Right ventricle myocardium superior (tissue), 1 donor: ENCODE data around the gene MAP3K2. TPM values are rescaled to one million over a fixed set of nuclear protein-coding genes. Genes with fewer than 3 reads are reported as not detected.

Experiments used
- ATAC-seq: fragments of 200-7000 bp; cut with Tn5 transposase; one replicate; pipeline ENCODE4 v1.9.1; 2020; ENCODE audit warnings: mild to moderate bottlenecking; ENCODE audit not compliant: poor library complexity
- DNase-seq: peaks from one replicate; pipeline ENCODE4 v3.0.0-alpha.2; 2020
- intact Hi-C: fragments of 100-400 bp; cut with DNase I; formaldehyde crosslinking; loops from one replicate; pipeline ENCODE4 v1.11.2; 2022
- total RNA-seq: library from RNA; stranded (reverse); fragmentation: NEBNext Ultra II Directional; extraction: Animal tissue kit (Norgen Biotek cat#: 25700); gene quantifications from one replicate; pipeline ENCODE4 v1.2.1, GENCODE V29; 2021
- donor health status: DM: no; HTN: yes; CAD: no; lungs with severe emphysema.

The MAP3K2 gene
- total RNA-seq, 1 donor from 2014 or later = 22.5 TPM

DNA sequence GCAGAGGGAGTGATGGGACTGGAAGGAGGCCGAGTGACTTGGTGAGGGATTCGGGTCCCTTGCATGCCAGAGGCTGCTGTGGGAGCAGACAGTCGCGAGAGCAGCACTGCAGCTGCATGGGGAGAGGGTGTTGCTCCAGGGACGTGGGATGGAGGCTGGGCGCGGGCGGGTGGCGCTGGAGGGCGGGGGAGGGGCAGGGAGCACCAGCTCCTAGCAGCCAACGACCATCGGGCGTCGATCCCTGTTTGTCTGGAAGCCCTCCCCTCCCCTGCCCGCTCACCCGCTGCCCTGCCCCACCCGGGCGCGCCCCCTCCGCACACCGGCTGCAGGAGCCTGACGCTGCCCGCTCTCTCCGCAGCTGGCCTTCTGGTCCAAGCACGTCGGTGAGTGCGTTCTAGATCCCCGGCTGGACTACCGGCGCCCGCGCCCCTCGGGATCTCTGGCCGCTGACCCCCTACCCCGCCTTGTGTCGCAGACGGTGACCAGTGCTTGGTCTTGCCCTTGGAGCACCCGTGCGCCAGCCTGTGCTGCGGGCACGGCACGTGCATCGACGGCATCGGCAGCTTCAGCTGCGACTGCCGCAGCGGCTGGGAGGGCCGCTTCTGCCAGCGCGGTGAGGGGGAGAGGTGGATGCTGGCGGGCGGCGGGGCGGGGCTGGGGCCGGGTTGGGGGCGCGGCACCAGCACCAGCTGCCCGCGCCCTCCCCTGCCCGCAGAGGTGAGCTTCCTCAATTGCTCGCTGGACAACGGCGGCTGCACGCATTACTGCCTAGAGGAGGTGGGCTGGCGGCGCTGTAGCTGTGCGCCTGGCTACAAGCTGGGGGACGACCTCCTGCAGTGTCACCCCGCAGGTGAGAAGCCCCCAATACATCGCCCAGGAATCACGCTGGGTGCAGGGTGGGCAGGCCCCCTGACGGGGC lies 35.0 kb upstream of the MAP3K2 start:
- intact Hi-C loops = no loop called here
- ATAC-seq (peak; percentile 11), DNase-seq (no peak)

DNA sequence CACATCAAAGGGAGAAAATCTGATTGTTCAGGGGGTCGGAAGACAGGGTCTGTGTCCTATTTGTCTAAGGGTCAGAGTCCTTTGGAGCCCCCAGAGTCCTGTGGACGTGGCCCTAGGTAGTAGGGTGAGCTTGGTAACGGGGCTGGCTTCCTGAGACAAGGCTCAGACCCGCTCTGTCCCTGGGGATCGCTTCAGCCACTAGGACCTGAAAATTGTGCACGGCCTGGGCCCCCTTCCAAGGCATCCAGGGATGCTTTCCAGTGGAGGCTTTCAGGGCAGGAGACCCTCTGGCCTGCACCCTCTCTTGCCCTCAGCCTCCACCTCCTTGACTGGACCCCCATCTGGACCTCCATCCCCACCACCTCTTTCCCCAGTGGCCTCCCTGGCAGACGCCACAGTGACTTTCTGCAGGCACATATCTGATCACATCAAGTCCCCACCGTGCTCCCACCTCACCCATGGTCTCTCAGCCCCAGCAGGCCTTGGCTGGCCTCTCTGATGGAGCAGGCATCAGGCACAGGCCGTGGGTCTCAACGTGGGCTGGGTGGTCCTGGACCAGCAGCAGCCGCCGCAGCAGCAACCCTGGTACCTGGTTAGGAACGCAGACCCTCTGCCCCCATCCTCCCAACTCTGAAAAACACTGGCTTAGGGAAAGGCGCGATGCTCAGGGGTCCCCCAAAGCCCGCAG lies 34.2 kb upstream of the MAP3K2 start:
- intact Hi-C loops = no loop called here
- DNase-seq (no peak), ATAC-seq (no peak)

GRCh38 chr2:127421116-127421800 lies 33.5 kb upstream of the MAP3K2 start:
- no peak for DNase-seq
- no peak for ATAC-seq
- intact Hi-C loops = no loop called here

- intact Hi-C loops = no loop called here
- no peak for DNase-seq
- no peak for ATAC-seq
Observed at GRCh38 chr2:127420039-127420864, 32.5 kb upstream of the MAP3K2 start.

- DNase-seq (no peak), ATAC-seq (no peak)
- intact Hi-C loops = no loop called here
Observed at GRCh38 chr2:127419448-127420038, 31.8 kb upstream of the MAP3K2 start.

- no peak for DNase-seq
- no peak for ATAC-seq
- intact Hi-C loops = no loop called here
Observed at GRCh38 chr2:127419112-127419430, 31.3 kb upstream of the MAP3K2 start.

DNA sequence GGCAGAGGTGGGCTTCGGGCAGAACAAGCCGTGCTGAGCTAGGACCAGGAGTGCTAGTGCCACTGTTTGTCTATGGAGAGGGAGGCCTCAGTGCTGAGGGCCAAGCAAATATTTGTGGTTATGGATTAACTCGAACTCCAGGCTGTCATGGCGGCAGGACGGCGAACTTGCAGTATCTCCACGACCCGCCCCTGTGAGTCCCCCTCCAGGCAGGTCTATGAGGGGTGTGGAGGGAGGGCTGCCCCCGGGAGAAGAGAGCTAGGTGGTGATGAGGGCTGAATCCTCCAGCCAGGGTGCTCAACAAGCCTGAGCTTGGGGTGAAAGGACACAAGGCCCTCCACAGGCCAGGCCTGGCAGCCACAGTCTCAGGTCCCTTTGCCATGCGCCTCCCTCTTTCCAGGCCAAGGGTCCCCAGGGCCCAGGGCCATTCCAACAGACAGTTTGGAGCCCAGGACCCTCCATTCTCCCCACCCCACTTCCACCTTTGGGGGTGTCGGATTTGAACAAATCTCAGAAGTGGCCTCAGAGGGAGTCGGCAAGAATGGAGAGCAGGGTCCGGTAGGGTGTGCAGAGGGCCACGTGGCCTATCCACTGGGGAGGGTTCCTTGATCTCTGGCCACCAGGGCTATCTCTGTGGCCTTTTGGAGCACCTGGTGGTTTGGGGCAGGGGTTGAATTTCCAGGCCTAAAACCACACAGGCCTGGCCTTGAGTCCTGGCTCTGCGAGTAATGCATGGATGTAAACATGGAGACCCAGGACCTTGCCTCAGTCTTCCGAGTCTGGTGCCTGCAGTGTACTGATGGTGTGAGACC lies 30.7 kb upstream of the MAP3K2 start, which contains the start of gene PROC:
PROC (plus strand) TSS at position 128 of the 812 bp plus-strand sequence. CDS start 1,516 bp downstream, outside the sequence.
- DNase-seq = no peak
- ATAC-seq = no peak
- intact Hi-C loops = no loop called here

DNA sequence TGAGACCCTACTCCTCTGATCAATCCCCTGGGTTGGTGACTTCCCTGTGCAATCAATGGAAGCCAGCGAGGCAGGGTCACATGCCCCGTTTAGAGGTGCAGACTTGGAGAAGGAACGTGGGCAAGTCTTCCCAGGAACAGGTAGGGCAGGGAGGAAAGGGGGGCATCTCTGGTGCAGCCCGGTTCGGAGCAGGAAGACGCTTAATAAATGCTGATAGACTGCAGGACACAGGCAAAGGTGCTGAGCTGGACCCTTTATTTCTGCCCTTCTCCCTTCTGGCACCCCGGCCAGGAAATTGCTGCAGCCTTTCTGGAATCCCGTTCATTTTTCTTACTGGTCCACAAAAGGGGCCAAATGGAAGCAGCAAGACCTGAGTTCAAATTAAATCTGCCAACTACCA lies 29.6 kb upstream of the MAP3K2 start:
- intact Hi-C loops = no loop called here
- DNase-seq (no peak), ATAC-seq (no peak)

- ATAC-seq (no peak), DNase-seq (no peak)
- intact Hi-C loops = no loop called here
Observed at GRCh38 chr2:127416506-127417001, 28.8 kb upstream of the MAP3K2 start.

GRCh38 chr2:127415593-127416505 lies 28.1 kb upstream of the MAP3K2 start:
- DNase-seq = peak; percentile 75
- peak; percentile 85 for ATAC-seq
- intact Hi-C loops = no loop called here

DNA sequence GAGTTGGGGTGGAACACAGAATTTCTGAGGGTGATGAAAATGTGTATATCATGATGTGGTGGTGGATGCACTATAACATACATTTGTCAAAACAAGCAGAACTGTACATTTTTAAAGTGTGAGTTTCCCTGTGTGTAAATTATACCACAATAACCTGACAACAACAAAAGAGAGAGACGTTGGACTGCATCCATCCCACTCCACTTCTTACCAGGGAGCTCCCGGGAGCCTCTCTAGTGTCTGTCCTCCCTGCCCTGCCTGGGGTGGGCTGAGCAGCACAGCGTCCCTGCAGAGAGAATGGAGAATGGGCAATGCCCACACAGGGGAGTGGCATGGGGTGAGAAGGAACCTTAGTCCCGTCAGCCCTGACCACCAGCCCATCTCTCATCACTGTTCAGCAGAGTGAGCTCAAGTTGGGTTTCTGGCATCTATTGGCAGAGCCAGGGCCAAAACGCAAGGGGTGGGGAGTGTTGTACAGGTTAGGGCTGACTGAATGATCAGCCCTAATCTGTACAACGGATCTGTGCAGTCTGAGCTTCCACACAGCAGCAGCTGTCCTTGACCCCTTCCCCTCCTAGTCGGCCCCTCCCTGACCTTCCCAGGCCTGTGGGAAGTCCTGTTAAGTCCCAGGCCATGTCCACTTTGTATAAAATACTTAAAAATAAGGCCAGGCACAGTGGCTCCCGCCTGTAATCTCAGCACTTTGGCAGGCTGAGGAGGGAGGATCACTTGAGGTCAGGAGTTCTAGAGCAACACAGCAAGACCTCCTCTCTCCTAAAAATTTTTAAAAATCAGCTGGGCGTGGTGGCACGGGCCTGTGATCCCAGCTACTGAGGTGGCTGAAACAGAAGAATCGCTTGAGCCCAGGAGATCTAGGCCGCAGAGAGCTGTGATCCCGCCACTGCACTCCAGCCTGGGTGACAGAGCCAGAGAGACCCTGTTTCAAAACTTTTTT lies 27.1 kb upstream of the MAP3K2 start:
- intact Hi-C loops = no loop called here
- DNase-seq = no peak
- no peak for ATAC-seq

GRCh38 chr2:127413782-127414637 lies 26.2 kb upstream of the MAP3K2 start:
- ATAC-seq (no peak), DNase-seq (no peak)
- intact Hi-C loops = no loop called here

DNA sequence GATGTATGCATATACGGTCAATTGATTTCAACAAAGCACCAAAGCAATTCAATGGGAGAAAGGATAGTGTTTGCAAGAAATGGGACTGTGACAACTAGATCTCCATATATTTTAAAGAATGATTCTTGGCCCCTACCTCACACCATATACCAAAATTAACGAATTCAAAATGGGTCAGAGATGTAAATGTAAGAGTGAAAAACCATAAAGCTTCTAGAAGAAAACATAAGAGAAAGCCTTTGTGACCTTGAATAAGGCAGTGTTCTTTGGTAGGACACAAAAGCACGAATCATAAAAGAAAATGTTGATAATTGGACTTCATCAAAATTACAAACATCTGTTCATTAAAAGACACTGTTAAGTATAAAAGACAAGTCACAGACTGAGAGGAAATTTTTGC lies 25.4 kb upstream of the MAP3K2 start:
- ATAC-seq (no peak), DNase-seq (no peak)
- intact Hi-C loops = no loop called here

DNA sequence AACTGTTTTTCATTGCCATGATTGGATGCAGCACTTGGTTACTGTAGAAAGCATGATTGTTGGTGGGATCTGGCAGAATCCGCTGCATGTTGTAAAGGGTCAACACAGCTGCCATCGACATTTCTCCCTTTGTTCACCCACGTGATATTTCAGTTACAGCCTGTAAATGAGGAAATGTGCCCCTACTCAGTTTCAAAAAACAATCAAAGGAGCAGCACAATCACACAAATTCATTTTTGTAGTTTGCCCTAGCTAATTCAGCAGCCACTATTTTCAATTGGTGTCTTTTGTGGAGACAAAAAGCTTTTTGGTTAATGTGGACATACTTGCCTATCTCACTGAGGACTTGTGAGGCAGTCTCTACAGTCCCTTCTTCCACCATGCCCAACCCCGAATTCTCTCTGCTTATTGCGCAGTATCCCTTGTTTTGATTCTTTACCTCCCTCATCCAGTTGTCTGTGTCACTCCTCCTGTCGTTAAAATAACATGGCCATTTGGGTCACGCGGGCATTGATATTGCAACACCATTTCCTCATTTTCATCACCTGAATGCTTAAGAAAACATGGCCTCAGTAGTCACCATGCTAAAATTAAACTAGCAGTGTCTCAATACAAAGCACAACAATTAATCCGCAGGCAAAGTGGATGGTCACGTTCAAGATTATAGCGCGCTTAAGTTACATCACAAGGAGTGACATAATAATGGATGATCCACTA lies 24.0 kb upstream of the MAP3K2 start:
- intact Hi-C loops = no loop called here
- DNase-seq = no peak
- no peak for ATAC-seq
